SK-N-MC (cell line): ENCODE data around the gene GRAMD1B.

Source experiments
- EZH2 ChIP-seq: fragments of 200-600 bp; sonication (generic); IDR thresholded peaks from one replicate; pipeline ENCODE4 v1.6.1; 2017; ENCODE audit warnings: antibody characterized with exemption
- POLR2AphosphoS5 ChIP-seq: IDR thresholded peaks from 2 replicates; pipeline ENCODE4 v1.6.1; 2012; ENCODE audit warnings: mild to moderate bottlenecking, low read depth, low read length, borderline replicate concordance

DNA sequence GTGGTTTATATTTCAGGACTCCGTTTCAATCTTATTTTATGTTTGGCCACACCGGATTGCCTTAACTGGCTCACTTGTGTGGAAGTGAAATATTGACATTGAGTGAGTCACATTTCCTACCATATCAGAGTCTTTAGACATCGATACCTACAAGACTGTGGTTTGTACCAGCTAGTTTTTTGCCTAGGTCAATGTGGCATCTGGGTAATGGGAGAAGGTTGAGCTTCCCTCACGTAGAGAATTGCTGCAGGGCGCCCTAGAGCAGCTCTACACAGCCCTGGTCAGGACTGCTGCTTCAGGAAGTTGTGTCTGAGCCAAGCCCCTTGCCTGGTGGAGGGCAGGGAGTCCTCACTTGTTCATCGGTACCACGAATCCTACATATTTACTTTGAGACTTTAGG lies 1.6 kb downstream of the GRAMD1B start:
- no peak for TF ChIP-seq EZH2
- no peak for TF ChIP-seq POLR2AphosphoS5
